DMS153 treated with DMSO at 0.1 percent for 48 hours (cell line): Measurements from ENCODE around the gene TMEM130.

Experiments used
- DNase-seq: peaks from one replicate; lab custom pipeline; 2025; ENCODE audit not compliant: unreplicated experiment; lab: John Stamatoyannopoulos, UW

Gene TMEM130

DNA sequence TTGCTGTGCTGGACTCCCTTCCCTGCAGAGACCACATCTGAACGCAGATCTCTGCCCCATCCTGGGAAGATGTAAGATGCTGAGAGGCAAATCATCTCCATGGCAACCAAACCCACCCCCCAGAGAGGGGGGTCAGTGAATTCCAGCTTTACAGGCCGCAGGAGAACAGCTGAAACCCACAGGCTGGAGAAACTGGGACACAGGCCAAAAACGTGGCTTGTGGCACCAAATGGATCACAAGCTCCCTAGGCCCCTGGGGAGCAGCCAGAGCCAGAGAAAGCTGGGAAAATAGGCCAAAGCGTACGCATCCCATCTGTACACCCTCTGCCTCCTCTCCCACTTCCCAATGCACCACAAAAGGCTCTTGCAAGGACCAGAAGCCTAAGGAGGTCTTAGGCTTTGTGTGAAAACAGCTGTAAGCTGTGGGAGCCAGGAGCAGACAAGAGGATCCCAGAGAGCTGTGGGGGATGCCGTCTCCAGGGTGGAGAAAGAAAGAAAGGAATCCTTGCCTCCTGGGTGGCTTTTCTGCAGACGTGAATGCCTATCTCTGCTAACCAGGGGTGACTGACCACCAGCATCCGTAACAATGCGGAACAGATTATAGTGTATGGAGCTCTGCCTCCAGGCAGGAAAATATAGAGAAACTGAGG, 59.5 kb downstream of the TMEM130 start:
- DNase-seq = no peak

DNA sequence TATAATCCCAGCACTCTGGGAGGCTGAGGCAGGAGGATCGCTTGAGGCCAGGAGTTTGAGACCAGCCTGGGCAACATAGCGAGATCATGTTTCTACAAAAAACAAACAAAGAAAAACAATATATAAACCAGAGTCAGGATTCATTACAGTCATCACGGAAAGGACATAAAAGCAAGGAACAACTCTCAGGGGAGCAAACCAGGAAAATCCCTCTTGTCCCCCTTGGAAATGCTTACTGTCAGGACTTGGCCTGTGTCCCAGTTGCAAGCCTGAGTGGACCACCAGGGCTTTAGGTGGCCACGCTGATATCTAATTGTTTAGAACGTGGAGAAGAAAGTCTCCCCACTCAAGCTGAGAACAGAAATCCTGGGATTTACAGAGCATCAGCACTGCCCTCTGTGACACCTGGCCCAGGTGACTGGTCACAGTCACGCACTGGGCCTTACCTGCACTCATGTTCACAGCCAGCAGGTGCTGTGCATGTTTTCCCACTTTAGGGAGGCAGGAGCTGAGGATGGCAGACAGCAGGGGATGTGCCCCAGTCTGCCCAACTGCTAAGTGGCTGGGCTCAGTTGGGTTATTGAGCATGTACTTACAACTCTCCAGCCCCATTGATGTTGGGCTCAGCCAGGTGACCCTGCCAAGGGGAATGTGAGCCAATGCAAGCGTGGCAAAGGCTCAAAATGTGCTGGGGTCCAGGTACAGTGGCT, 60.9 kb downstream of the TMEM130 start:
- DNase-seq = no peak

DNA sequence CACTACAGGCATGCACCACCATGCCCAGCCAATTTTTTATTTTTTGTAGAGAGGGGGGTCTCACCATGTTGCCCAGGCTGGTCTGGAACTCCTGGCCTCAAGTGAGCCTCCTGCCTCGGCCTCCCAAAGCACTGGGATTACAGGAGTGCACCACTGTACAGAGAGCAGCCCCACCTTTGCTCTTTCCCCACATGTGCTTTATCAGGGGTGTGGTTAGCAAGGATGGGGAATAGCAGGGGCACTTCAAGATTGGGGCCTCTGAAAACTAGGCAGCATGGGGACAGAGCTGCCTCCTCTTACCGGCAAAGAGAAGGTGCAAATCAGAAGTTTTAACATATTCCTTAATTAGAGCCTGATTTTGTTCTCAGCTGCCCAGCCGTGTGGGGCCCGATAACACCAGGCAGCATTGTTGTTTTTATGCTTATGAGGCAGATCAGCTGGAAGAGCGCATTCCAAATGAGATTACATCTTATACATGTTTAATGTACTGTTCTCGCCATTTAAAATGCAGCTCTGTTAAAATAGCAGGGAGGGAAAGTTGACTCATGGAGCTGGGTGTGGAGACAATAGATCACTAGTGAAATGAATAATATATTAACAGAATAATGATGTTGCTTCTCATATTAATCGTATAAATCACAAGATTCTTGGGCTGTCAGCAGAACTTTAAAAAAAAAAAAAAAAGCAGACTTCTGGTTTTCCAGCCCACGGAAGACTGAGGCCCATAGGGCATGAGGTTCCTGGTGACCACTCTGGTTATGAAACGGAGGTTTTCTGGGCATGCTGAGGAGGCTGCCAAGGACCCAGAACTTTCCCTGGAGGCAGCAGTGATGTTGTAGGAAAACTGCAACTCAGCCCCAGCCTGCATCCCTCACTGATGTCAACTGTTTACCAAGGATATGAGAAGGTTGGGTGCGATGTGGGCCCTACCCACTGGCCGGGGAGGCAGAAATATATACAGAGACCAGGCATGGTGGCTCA, 62.5 kb downstream of the TMEM130 start:
- DNase-seq = no peak

DNA sequence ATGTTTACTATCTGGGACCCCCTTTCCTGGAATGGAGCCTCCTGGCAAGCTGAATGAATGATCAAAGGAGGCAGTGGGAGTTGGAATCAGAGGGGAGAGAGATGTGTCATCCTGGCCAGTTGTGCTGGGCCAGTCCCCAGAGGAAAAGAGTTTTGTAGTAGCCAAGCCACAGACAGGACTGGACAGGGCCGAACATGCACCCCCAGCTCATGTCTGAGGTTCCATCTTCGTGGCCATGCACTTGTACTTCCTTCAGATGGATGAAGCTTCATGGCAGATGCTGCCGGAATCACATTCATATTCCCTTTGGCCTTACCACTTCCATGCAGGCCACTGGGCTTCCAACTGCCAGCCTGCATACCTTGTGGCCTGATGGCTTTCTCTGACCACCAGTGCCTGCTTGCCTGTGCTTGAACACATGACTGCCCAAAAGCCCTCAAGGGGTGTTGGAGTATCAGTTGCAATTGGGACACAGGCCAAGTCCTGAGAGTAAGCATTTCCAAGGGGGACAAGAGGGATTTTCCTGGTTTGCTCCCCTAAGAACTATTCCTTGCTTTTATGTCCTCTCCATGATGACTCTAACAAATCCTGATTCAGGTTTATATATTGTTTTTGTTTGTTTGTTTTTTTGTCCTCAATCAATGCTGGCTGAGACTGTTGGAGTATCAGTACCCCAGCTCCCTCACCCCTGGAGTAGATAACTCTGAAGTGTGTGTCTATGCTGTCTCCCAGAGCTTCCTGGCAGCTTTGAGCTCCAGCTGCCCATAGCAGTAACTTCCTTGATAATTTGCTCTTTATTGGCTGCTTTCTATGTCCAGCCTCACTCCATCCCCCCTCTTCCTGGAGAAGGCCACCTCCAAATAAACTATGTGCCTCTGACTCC, 63.6 kb downstream of the TMEM130 start:
- DNase-seq = no peak

DNA sequence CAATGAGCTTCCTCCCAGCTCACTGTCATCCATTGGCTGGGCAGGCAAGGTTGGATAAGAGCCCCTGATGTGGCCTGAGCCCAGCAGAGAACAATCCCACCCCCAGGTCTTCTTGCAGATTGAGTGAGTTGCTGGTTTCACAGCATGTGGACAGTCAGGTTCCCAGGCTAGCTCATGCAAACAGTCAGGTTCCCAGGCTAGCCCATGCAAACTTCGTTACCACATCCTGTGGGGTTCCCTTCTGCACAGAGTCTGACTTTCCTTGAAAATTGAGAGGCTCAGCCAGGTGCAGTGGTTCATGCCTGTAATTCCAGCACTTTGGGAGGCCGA, 67.1 kb downstream of the TMEM130 start:
- DNase-seq = no peak

DNA sequence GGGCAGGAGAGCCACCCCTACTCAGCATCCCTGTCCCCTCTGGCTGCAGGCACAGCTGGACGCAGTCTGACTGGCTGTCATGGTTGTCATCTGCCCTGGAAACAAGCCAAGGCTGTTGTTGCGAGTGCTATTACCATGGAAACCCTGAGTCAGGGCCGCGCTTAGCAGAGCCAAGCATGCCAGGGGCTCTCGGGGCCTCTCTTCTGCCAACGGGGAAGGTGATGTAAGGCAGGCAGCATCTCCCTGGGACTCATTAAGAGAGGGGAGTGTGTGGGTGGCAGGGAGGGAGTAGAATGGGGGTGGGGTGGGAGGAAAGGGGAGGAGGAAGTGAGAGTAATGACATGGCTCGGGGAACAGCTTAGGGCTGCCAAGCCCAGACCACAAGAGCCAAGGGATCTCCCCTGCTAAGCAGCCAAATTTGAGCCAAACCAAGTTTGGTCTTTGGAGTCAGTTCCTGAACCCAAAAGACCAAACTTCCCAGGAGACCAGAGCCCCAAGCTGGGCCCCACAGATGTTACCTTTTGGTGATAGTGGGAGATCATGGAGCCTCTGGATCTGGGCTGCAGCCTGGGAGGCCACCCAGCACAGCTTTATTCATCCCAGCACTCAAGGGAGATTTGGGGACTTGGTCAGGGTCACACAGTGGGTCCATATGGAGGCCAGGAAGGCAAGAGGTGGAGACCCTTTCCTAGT, 67.6 kb downstream of the TMEM130 start:
- DNase-seq = no peak

DNA sequence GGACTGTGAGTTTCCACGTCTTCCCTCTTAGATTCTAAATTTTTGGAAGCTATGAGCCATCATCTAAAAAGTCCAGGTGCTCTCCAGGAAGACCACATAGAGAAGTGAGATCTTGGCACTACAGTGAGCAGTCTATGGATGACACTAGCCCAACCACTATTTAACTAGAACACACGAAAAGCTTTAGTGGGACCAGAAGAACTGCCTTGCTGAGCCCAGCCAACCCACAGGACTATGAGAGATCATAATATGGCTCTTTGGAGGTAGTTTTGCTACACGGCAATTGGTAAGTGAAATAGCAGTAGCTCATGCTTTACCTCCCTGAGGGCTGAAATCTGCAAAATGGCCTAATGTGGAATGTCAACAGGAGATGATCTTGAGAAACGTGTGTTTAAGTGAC, 68.8 kb downstream of the TMEM130 start:
- no peak for DNase-seq

DNA sequence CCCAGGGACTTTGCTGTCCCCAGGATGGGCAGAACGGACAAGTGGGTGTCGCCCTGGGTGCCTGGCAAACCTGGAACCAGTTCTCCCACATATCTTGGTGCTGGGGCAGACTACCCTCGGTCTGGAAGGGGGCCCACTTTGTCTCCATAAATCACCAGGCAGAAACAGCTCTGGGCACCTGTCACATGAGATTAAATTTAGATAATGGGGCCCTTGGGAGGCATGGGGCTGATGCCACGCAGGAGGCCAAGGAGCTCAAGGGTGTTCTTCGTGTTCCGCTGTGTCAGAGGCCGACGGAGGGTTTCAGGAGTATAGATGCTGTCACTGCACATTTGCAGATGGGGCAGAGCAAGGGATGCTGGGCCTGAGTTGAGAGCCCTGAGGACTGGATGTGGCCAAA, 72.7 kb downstream of the TMEM130 start:
- DNase-seq = no peak
